GM12864 (cell line): Measurements from ENCODE around the gene PAQR3.

Source experiments
- DNase-seq: peaks from one replicate; pipeline ENCODE4 v3.0.0-alpha.2; 2011; ENCODE audit warnings: low read depth
- H3K4me3 ChIP-seq: 2 replicates; pipeline ENCODE4 v1.5.1; 2011; ENCODE audit warnings: mild to moderate bottlenecking, low read depth, low read length, control low read depth
- CTCF ChIP-seq: IDR thresholded peaks from 2 replicates; pipeline ENCODE4 v1.5.1; 2011; ENCODE audit warnings: low read depth, mild to moderate bottlenecking, moderate library complexity, low read length, control low read depth, inconsistent platforms; ENCODE audit errors: missing control alignments

PAQR3 gene

GRCh38 chr4:78945651-78946179, 6.5 kb upstream of the PAQR3 start:
- DNase-seq: no peak
- H3K4me3 ChIP-seq: no peak overlapping the region
- no peak for TF ChIP-seq CTCF

- DNase-seq: no peak
- no peak overlapping the region for H3K4me3 ChIP-seq
- no peak for TF ChIP-seq CTCF
Measured at GRCh38 chr4:78944381-78944780, 5.1 kb upstream of the PAQR3 start.

GRCh38 chr4:78940752-78941151, 1.5 kb upstream of the PAQR3 start:
- TF ChIP-seq CTCF: no peak
- H3K4me3 ChIP-seq: no peak overlapping the region
- no peak for DNase-seq

- no peak for DNase-seq
- peak overlapping the region; percentile 52 for H3K4me3 ChIP-seq
- TF ChIP-seq CTCF: no peak
Measured at GRCh38 chr4:78939667-78940008, 400 bp upstream of the PAQR3 start.

GRCh38 chr4:78938474-78938867, 767 bp downstream of the PAQR3 start:
- DNase-seq: no peak
- TF ChIP-seq CTCF: no peak
- H3K4me3 ChIP-seq: peak overlapping the region; percentile 86

GRCh38 chr4:78937837-78938236, 1.4 kb downstream of the PAQR3 start:
- DNase-seq: no peak
- no peak for TF ChIP-seq CTCF
- no peak overlapping the region for H3K4me3 ChIP-seq

GRCh38 chr4:78936989-78937388, 2.2 kb downstream of the PAQR3 start:
- no peak overlapping the region for H3K4me3 ChIP-seq

More at GRCh38 chr4:78936989-78937388, 2.2 kb downstream of the PAQR3 start:
- TF ChIP-seq CTCF: no peak
- DNase-seq: no peak
